22Rv1 (cell line): ENCODE data around the gene GTPBP1.

Source experiments
- ZFX ChIP-seq: fragments of 450-650 bp; IDR thresholded peaks from 2 replicates; pipeline ENCODE4 v1.6.1; 2017; ENCODE audit warnings: antibody characterized with exemption, borderline replicate concordance
- TF ChIP-seq, protein P1 (sequence below): fragments of 450-650 bp; IDR thresholded peaks from 2 replicates; pipeline ENCODE4 v1.5.1; 2017; ENCODE audit warnings: mild to moderate bottlenecking

DNA sequence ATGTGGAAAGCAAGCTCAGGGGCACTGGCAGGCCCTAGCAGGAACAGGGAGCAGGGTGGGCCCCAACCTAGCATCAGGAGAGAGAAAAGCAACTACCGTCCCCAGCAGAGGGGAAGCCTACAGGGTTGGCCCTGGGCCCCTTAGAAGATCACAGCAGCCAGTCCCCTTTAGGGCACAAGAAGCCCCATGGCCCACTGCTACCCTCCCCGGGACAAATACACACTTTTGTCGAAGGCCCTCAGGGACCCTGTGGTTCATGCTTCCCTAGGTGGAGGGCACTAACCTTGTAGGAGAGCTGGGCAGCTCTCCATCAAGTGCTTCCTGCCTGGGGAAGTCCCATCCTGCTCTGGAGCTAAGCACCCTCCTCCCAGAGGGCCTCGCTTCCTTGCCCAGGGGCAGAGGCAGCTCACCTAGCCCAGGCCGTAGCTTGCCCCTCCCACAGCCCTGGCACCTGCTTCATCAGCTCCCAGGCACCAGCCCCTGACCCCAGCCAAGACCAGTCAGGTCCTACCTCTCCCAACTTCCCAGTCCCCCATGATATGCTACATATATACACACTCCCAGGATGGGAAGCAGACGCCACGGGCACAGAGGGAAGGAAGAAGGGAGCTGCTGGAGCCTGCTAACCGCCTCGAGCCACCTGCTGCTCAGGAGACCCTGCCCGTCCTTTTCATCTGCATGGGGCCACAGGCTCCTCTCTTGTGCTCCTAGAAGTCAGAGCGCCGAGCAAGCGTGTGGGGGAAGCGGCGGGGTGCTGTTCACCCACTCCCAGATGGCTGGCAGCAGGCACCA is 29.9 kb downstream of the GTPBP1 start:
- TF ChIP-seq, protein P1, sequence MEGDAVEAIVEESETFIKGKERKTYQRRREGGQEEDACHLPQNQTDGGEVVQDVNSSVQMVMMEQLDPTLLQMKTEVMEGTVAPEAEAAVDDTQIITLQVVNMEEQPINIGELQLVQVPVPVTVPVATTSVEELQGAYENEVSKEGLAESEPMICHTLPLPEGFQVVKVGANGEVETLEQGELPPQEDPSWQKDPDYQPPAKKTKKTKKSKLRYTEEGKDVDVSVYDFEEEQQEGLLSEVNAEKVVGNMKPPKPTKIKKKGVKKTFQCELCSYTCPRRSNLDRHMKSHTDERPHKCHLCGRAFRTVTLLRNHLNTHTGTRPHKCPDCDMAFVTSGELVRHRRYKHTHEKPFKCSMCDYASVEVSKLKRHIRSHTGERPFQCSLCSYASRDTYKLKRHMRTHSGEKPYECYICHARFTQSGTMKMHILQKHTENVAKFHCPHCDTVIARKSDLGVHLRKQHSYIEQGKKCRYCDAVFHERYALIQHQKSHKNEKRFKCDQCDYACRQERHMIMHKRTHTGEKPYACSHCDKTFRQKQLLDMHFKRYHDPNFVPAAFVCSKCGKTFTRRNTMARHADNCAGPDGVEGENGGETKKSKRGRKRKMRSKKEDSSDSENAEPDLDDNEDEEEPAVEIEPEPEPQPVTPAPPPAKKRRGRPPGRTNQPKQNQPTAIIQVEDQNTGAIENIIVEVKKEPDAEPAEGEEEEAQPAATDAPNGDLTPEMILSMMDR: no peak
- no peak for TF ChIP-seq ZFX
